SK-N-MC (cell line): ENCODE results near the gene KATNB1.
"Not testable (repeated sequence)": the region's sequence is repeated elsewhere in the genome, so short reads cannot be mapped to it uniquely, and the experiment has no call there.

Source experiments
- DNase-seq: peaks from one replicate; pipeline ENCODE4 v3.0.0-alpha.2; 2011; ENCODE audit warnings: low read depth, low spot score
- H3K27ac ChIP-seq: fragments of 200-600 bp; sonication (generic); 2 replicates; pipeline ENCODE4 v1.5.1; 2016; ENCODE audit warnings: mixed run types
- H3K36me3 ChIP-seq: fragments of 200-600 bp; sonication (generic); 2 replicates; pipeline ENCODE4 v1.6.1; 2017; ENCODE audit warnings: antibody characterized with exemption, low read length, mixed read lengths; ENCODE audit not compliant: insufficient read depth
- H3K4me3 ChIP-seq: fragments of 200-600 bp; sonication (generic); 2 replicates; pipeline ENCODE4 v1.5.1; 2016
- H3K9ac ChIP-seq: fragments of 200-600 bp; sonication (generic); 2 replicates; pipeline ENCODE4 v1.8.0; 2017; ENCODE audit warnings: mixed run types, mixed read lengths; ENCODE audit not compliant: insufficient read length
- H3K9me3 ChIP-seq: fragments of 200-600 bp; sonication (generic); 2 replicates; pipeline ENCODE4 v1.6.1; 2017; ENCODE audit warnings: low read depth, mild to moderate bottlenecking, antibody characterized with exemption, low read length, moderate library complexity, mixed read lengths
- EZH2 ChIP-seq: fragments of 200-600 bp; sonication (generic); IDR thresholded peaks from one replicate; pipeline ENCODE4 v1.6.1; 2017; ENCODE audit warnings: antibody characterized with exemption
- FOXP2 ChIP-seq: optimal IDR thresholded peaks from 2 replicates; pipeline ENCODE3; 2011; ENCODE audit warnings: mild to moderate bottlenecking, moderate library complexity; ENCODE audit not compliant: insufficient read depth; ENCODE audit errors: extremely low read length, control extremely low read depth
- POLR2AphosphoS5 ChIP-seq: IDR thresholded peaks from 2 replicates; pipeline ENCODE4 v1.6.1; 2012; ENCODE audit warnings: mild to moderate bottlenecking, low read depth, low read length, borderline replicate concordance

Gene KATNB1

DNA sequence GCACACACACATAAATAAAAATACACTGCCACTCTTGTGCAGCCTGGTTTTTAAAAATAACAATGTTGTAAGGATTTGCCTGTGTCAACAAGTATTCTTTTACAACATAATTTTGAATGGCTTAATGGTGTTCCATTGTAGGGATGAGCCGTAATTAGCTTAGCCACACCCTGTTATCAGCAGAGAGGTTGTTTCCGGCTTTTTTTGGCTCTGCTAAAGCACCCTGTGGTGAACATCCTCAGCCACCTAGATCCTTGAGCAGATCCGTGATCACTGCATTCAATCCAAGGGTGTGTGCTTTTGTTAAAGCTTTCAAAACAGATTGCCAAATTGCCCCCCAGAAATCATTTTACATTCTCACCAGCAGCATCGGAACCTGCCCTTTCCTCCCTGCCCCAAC lies 7.0 kb downstream of the KATNB1 start:
- TF ChIP-seq FOXP2: no peak
- TF ChIP-seq POLR2AphosphoS5: peak; percentile 48; the same call in 1 of the 2 replicates
- Histone ChIP-seq H3K9me3 (no peaks in the 10 kb centered on the region), H3K36me3 (no peaks in the 10 kb centered on the region), H3K27ac (peak overlapping the region; percentile 64; the same call in 1 of the 2 replicates), H3K9ac (no peak overlapping the region), H3K4me3 (0 out of 2 replicates have a peak overlapping the region, but pooled peaks have one; percentile 12)
- peak; percentile 70 for DNase-seq

DNA sequence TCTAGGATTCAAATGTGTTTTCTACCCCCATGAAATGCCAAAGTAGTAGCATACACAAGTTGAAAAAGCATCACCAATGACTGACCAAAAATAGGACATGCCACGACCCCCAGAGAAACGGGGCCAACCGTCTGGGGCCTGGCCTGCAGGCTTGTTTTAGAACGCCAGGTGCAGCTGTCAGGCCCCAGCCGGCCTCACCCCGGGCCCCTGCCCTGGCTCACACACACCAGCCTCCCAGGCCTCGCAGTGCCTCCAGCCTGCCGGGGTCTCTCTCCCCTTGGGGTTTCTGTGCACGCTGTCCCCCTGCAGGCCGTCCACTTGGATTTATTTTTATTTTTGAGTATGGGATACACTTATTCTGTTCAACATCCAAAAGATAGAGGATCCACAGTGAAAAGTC lies 7.9 kb downstream of the KATNB1 start:
- H3K9ac ChIP-seq: no peak overlapping the region
- H3K9me3 ChIP-seq: no peaks in the 10 kb centered on the region

DNA sequence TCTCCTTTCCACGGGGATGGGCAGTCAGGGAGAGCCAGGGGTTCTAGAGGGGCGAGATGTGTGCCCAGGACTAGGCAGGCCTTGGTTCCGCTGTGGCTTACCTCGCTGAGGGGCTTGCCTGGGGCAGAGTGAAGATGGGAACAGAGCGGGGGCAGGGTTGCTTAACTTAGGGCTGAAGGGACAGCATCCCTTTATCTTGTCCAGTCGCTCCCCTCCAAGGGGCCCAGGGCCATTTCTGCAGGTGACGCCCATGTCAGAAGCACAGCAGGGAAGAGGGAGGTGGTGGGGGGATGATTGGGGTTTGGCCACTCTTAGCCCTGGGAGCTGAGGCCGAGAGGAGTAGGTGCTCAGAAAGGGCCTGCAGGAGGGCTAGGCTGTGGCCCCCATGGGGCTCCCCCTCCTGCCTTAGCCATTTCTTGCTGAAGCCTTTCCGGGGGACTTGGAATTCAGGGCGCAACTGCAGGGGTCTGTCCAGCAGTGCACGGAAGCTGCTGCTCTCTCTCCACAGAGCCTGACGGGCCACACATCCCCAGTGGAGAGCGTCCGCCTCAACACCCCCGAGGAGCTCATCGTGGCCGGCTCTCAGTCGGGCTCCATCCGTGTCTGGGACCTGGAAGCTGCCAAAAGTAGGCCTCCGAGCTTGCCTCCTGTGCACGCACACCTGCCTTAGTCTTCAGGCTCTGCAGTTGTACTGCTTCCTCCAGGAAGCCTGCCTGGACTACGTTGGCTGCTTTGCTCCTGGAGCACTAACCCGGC lies 8.5 kb downstream of the KATNB1 start:
- TF ChIP-seq FOXP2: no peak
- no peak for TF ChIP-seq EZH2
- no peak for TF ChIP-seq POLR2AphosphoS5
- H3K4me3 ChIP-seq: no peak overlapping the region
- no peaks in the 10 kb centered on the region for H3K9me3 ChIP-seq
- no peak overlapping the region for H3K27ac ChIP-seq
- H3K9ac ChIP-seq: no peak overlapping the region
- H3K36me3 ChIP-seq: no peaks in the 10 kb centered on the region
- no peak for DNase-seq

More for the DNA sequence above, 7.9 kb downstream of the KATNB1 start:
- DNase-seq: no peak
- no peak overlapping the region for H3K27ac ChIP-seq
- no peak overlapping the region for H3K4me3 ChIP-seq
- no peak for TF ChIP-seq EZH2
- TF ChIP-seq FOXP2: no peak
- TF ChIP-seq POLR2AphosphoS5: no peak
- H3K36me3 ChIP-seq: no peaks in the 10 kb centered on the region

DNA sequence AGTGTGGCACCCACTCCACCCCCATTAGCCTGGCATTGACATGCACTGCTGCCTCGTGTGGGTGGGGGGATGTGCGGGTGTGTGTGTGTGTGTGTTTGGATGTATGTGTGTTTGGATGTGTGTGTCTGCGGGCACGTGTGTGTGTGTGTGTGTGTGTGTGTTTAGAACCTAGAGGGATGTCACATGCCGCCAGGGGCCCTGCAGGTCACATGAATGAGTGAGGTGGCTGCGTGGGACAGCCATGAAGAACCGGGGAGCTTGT lies 9.0 kb downstream of the KATNB1 start:
- H3K4me3 ChIP-seq: no peak overlapping the region
- no peak for DNase-seq
- H3K36me3 ChIP-seq: no peaks in the 10 kb centered on the region
- H3K9ac ChIP-seq: no peak overlapping the region
- H3K9me3 ChIP-seq: no peaks in the 10 kb centered on the region
- H3K27ac ChIP-seq: no peak overlapping the region
- no peak for TF ChIP-seq POLR2AphosphoS5
- no peak for TF ChIP-seq FOXP2
- TF ChIP-seq EZH2: no peak

DNA sequence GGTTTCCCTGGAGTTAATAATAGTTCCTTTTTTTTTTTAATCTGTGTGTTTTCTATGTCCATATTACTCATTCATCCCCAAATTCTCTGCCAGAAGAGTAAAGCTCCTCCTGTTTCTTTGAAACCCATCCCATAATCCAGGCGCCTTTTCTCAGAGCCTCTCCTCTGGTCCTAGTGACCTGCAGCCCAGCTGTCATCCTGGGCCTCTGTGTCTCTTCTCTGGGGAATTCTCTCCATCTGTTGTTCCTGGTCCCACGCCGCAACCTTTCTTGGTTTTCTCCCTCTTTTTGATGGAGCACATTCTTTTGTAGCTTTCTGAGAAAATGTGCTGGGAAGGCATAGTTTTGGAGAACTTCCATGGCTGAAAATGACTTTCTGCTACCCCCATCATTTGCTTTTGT lies 10.2 kb downstream of the KATNB1 start:
- no peaks in the 10 kb centered on the region for H3K36me3 ChIP-seq
- TF ChIP-seq EZH2 (no peak), FOXP2 (no peak), POLR2AphosphoS5 (no peak)
- DNase-seq: no peak
- no peak overlapping the region for H3K9ac ChIP-seq
- H3K9me3 ChIP-seq: no peaks in the 10 kb centered on the region
- H3K4me3 ChIP-seq: no peak overlapping the region
- H3K27ac ChIP-seq: no peak overlapping the region

DNA sequence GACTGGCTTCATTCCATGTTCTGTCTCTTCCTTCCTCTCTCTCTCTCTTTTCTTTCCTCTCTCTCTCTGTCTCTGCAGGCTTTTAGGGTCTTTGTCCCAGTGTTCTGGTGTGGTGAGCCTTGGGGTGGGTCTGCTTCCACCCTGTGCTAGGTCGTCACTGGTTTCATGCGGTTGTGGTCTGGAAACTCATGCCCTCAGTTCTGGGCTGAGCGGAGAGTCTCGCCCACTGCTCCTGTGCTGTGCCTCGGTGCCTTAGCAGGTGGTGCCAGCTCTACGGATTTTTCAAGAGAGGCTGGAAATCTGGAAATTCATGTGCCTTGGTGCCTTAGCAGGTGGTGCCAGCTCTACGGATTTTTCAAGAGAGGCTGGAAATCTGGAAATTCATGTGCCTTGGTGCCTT lies 10.7 kb downstream of the KATNB1 start:
- H3K36me3 ChIP-seq, H3K4me3 ChIP-seq, H3K27ac ChIP-seq, DNase-seq, H3K9ac ChIP-seq, H3K9me3 ChIP-seq: not testable (repeated sequence)

DNA sequence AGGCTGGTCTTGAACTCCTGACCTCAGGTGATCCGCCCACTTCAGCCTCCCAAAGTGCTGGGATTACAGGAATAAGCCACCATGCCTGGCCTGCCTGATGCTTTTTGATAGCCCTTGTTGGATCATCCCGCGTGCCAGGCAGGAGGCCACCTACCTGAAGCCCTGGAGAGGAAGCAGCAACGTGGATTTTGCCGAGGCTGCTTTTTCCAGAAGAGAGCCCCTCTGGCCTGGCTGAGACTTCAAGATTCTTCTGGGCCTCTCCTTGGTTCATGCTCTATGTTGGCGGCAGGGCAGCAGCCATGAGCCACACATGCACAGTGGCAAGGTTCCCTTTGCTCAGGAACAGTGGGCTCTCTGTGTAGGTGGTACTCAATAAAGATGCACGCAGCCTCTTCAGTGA lies 11.5 kb downstream of the KATNB1 start:
- H3K27ac ChIP-seq: no peak overlapping the region
- no peak for DNase-seq
- no peaks in the 10 kb centered on the region for H3K36me3 ChIP-seq
- TF ChIP-seq EZH2: no peak
- TF ChIP-seq POLR2AphosphoS5: no peak
- no peak for TF ChIP-seq FOXP2
- no peaks in the 10 kb centered on the region for H3K9me3 ChIP-seq
- no peak overlapping the region for H3K9ac ChIP-seq
- H3K4me3 ChIP-seq: no peak overlapping the region

DNA sequence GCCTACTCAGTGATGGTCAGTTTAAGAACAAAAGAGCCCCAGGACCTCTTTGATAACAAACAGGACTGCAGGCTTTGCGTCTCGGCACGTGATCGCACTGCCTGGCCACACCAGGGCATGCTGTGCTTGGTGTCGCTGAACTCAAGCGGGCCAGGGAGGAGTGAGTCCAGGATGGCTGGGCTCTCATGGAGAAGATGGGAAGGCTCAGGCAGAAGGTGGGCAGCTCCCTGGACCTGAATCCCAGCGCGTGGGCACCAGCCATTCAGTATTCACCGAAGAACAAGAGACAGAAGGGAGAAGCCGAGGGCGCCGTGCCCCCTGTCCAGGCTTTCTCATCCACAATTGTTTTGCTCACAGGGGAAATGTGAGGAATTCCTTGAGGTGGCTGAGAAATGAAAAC lies 11.9 kb downstream of the KATNB1 start:
- H3K27ac ChIP-seq: no peak overlapping the region
- no peak for DNase-seq
- no peak overlapping the region for H3K4me3 ChIP-seq
- H3K9ac ChIP-seq: no peak overlapping the region
- no peaks in the 10 kb centered on the region for H3K36me3 ChIP-seq
- H3K9me3 ChIP-seq: no peaks in the 10 kb centered on the region
- TF ChIP-seq EZH2 (no peak), FOXP2 (no peak), POLR2AphosphoS5 (no peak)

DNA sequence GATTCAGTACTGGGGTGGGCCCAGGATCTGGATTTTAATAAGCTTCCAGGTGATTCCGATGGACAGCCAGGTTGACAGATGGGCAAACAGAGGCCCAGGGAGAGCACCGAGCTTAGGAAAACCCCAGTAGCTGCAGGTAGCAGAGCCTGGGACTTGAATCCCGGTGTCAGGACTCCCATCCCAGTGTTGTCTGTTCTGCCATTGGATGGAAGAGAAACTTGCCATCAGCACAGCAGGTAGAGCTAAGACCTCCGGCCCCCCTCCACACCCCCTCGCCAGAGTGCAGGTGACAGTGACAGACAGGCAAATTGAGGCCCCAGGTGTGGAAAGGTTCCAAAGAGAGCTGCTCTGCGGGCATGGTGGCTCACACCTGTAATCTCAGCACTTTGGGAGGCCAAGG lies 12.4 kb downstream of the KATNB1 start:
- no peak for DNase-seq
- H3K4me3 ChIP-seq: no peak overlapping the region
- no peaks in the 10 kb centered on the region for H3K36me3 ChIP-seq
- no peak overlapping the region for H3K27ac ChIP-seq
- no peak overlapping the region for H3K9ac ChIP-seq
- no peaks in the 10 kb centered on the region for H3K9me3 ChIP-seq
- TF ChIP-seq POLR2AphosphoS5: no peak
- no peak for TF ChIP-seq EZH2
- no peak for TF ChIP-seq FOXP2
